Measurements from ENCODE around the gene NAGLU.
"Not testable (repeated sequence)": the region's sequence is repeated elsewhere in the genome, so short reads cannot be mapped to it uniquely, and the experiment has no call there.

- not testable (repeated sequence) for TF ChIP-seq CTCF (IDR thresholded peaks at IDR 0.05); ZFX (IDR thresholded peaks at IDR 0.05; ENCODE audit: borderline replicate concordance)
Measured at GRCh38 chr17:42545755-42546505, 9.9 kb downstream of the NAGLU start.
